ENCODE measurements around the gene SAMD7.

Gene SAMD7

GRCh38 chr3:169914321-169914720 lies 2.9 kb downstream of the SAMD7 start:
- DNase-seq = no peak

GRCh38 chr3:169923189-169923588 lies 11.8 kb downstream of the SAMD7 start:
- DNase-seq = peak; percentile 16

- DNase-seq = no peak
Observed at GRCh38 chr3:169923831-169924230, 12.5 kb downstream of the SAMD7 start.

GRCh38 chr3:169929830-169930519 lies 18.6 kb downstream of the SAMD7 start:
- no peak for DNase-seq

- no peak for DNase-seq
Observed at GRCh38 chr3:169930843-169931242, 19.5 kb downstream of the SAMD7 start.

GRCh38 chr3:169931747-169932520 lies 20.6 kb downstream of the SAMD7 start:
- no peak for DNase-seq

- no peak for DNase-seq
Observed at GRCh38 chr3:169939320-169939719, 27.9 kb downstream of the SAMD7 start.

- no peak for DNase-seq
Observed at GRCh38 chr3:169939751-169940150, 28.4 kb downstream of the SAMD7 start.

GRCh38 chr3:169940470-169941181 lies 29.3 kb downstream of the SAMD7 start:
- no peak for DNase-seq

GRCh38 chr3:169945313-169945712 lies 33.9 kb downstream of the SAMD7 start:
- DNase-seq = no peak

GRCh38 chr3:169946336-169946735 lies 35.0 kb downstream of the SAMD7 start:
- DNase-seq = no peak

GRCh38 chr3:169948559-169949448 lies 37.4 kb downstream of the SAMD7 start:
- DNase-seq = no peak

GRCh38 chr3:169952045-169952444 lies 40.7 kb downstream of the SAMD7 start:
- DNase-seq = no peak

GRCh38 chr3:169953462-169954141 lies 42.2 kb downstream of the SAMD7 start:
- DNase-seq = no peak

- DNase-seq = no peak
Observed at GRCh38 chr3:169954142-169954756, 42.9 kb downstream of the SAMD7 start.

- no peak for DNase-seq
Observed at GRCh38 chr3:169955406-169955805, 44.0 kb downstream of the SAMD7 start.

GRCh38 chr3:169964176-169964575 lies 52.8 kb downstream of the SAMD7 start:
- no peak for DNase-seq

GRCh38 chr3:169965562-169966427 lies 54.4 kb downstream of the SAMD7 start:
- peak; percentile 25 for DNase-seq

- DNase-seq = peak; percentile 96
Observed at GRCh38 chr3:169966428-169966950, 55.1 kb downstream of the SAMD7 start, which contains the start of gene SEC62. Gene SEC62 (plus strand): TSS chr3:169966807. CDS start chr3:169966823, 16 bp downstream.

Data from NCI-H1436 (cell line).